ENCODE measurements around the gene CCDC179.

- TF ChIP-seq POLR2A (IDR thresholded peaks at IDR 0.05) (no peak), CTCF (IDR thresholded peaks at IDR 0.05 in 4 of 5, conservative IDR thresholded peaks at IDR 0.05 in 1 of 5) (no peak)
Observed at GRCh38 chr11:22869325-22869724, 9.1 kb upstream of the CCDC179 start.

Data from gastrocnemius medialis (tissue), 4 donors.